Endothelial cell of umbilical vein (primary cell): Measurements from ENCODE around the gene ATP1A3. TPM values are rescaled to one million over a fixed set of nuclear protein-coding genes. Genes with fewer than 3 reads are reported as not detected.

ENCODE experiments used
- BruUV-seq: library from RNA; stranded (reverse); fragments of 400-500 nt; replicated peaks from 2 replicates; lab custom pipeline; 2021; lab: Mats Ljungman, UMichigan
- CTCF ChIA-PET: fragments of 300-600, 350-600 bp; sonication (Branson Sonifier 250); formaldehyde crosslinking; loops from one replicate; lab custom pipeline; 2021; ENCODE audit warnings: antibody characterized with exemption, inconsistent platforms; lab: Charles Lee
- POLR2A ChIA-PET: fragments of 300-600, 350-600 bp; sonication (Branson Sonifier 250); formaldehyde crosslinking; loops from one replicate; lab custom pipeline; 2021; ENCODE audit warnings: antibody characterized with exemption, inconsistent platforms; lab: Charles Lee
- DNase-seq: peaks from one replicate; pipeline ENCODE4 v3.0.0-alpha.2; 2011; ENCODE audit warnings: low read depth, low spot score
- FAIRE-seq: peaks from 2 replicates; lab custom pipeline; 2011; peaks lifted over from hg19 to GRCh38; lab: Jason Lieb, UNC
- H2AFZ ChIP-seq: 2 replicates; pipeline ENCODE4 v1.6.0; 2012; ENCODE audit warnings: low read depth, low read length, control low read depth, inconsistent platforms
- H3K27ac ChIP-seq: 2 replicates; pipeline ENCODE4 v1.5.1; 2011; ENCODE audit warnings: low read depth, mild to moderate bottlenecking, control low read depth, low read length, moderate library complexity; ENCODE audit not compliant: insufficient read depth
- H3K27me3 ChIP-seq, 2 experiments: 2 replicates each; pipeline versions ENCODE4 v1.6.0 to v1.6.1; 2011; ENCODE audit warnings: low read length in 2 of 2, mixed read lengths in 1 of 2; ENCODE audit not compliant: control insufficient read depth in 2 of 2, insufficient read depth in 2 of 2
- H3K36me3 ChIP-seq, 2 experiments: 2 replicates in 1 of 2; 3 replicates in 1 of 2; pipeline ENCODE4 v1.5.1; 2011; ENCODE audit warnings: low read length in 2 of 2, mild to moderate bottlenecking in 1 of 2, moderate library complexity in 1 of 2; ENCODE audit not compliant: control insufficient read depth in 2 of 2, insufficient read depth in 2 of 2; ENCODE audit errors: extremely low read depth in 1 of 2
- H3K4me1 ChIP-seq: 3 replicates; pipeline ENCODE4 v1.5.1; 2011; ENCODE audit warnings: mild to moderate bottlenecking, low read length; ENCODE audit not compliant: control insufficient read depth, insufficient read depth; ENCODE audit errors: extremely low read depth
- H3K4me2 ChIP-seq: 2 replicates; pipeline ENCODE4 v1.6.1; 2011; ENCODE audit warnings: low read length, control low read depth, mixed read lengths; ENCODE audit not compliant: insufficient read depth
- H3K4me3 ChIP-seq, 3 experiments: fragments of 200-600 bp in 1 of 3; sonication (generic), shearing (Covaris generic) in 1 of 3; replicated peaks in 1 of 3; 2 replicates each; pipeline ENCODE4 v1.5.1; 2011 to 2016; ENCODE audit warnings: control low read depth in 3 of 3, low read length in 3 of 3, mild to moderate bottlenecking in 2 of 3, inconsistent platforms in 1 of 3, low read depth in 1 of 3, moderate library complexity in 1 of 3; ENCODE audit not compliant: insufficient read depth in 1 of 3
- H3K79me2 ChIP-seq: 2 replicates; pipeline ENCODE4 v1.6.0; 2012; ENCODE audit warnings: low read length, inconsistent platforms; ENCODE audit not compliant: control insufficient read depth, insufficient read depth
- H3K9ac ChIP-seq: replicated peaks from 2 replicates; pipeline ENCODE3; 2011; ENCODE audit warnings: low read length, control low read depth; ENCODE audit not compliant: insufficient read depth; ENCODE audit errors: extremely low read depth
- H3K9me1 ChIP-seq: replicated peaks from 3 replicates; pipeline ENCODE4 v1.6.0; 2011; ENCODE audit warnings: mild to moderate bottlenecking, low read length; ENCODE audit not compliant: control insufficient read depth, insufficient read depth; ENCODE audit errors: extremely low read depth
- H3K9me3 ChIP-seq: replicated peaks from 2 replicates; pipeline ENCODE4 v1.5.1; 2012; ENCODE audit warnings: low read length, inconsistent platforms; ENCODE audit not compliant: control insufficient read depth, insufficient read depth
- H4K20me1 ChIP-seq: replicated peaks from 2 replicates; pipeline ENCODE3; 2011; ENCODE audit warnings: mild to moderate bottlenecking, low read length; ENCODE audit not compliant: control insufficient read depth, insufficient read depth; ENCODE audit errors: extremely low read depth
- EZH2 ChIP-seq: IDR thresholded peaks from 2 replicates; pipeline ENCODE4 v1.6.1; 2012; ENCODE audit warnings: borderline replicate concordance, low read depth, mild to moderate bottlenecking, moderate library complexity, low read length, inconsistent platforms; ENCODE audit not compliant: severe bottlenecking
- FOS ChIP-seq: IDR thresholded peaks from 2 replicates; pipeline ENCODE4 v1.6.1; 2011; ENCODE audit warnings: mild to moderate bottlenecking, low read length, moderate library complexity, borderline replicate concordance; ENCODE audit not compliant: insufficient read depth
- GATA2 ChIP-seq: IDR thresholded peaks from 2 replicates; pipeline ENCODE4 v1.7.0; 2011; ENCODE audit warnings: low read depth, mild to moderate bottlenecking, moderate library complexity, mixed read lengths, low read length; ENCODE audit not compliant: insufficient read length, insufficient read depth
- JUN ChIP-seq: IDR thresholded peaks from 2 replicates; pipeline ENCODE4 v1.6.1; 2011; ENCODE audit warnings: borderline replicate concordance, low read depth; ENCODE audit not compliant: insufficient read length, insufficient read depth
- MYC ChIP-seq: IDR thresholded peaks from one replicate; pipeline ENCODE4 v1.6.1; 2011; ENCODE audit warnings: mild to moderate bottlenecking, low read depth, low read length
- POLR2A ChIP-seq: IDR thresholded peaks from 2 replicates; pipeline ENCODE4 v1.6.1; 2012; ENCODE audit warnings: low read depth, mild to moderate bottlenecking, control low read depth, low read length
- POLR2AphosphoS5 ChIP-seq: IDR thresholded peaks from 2 replicates; pipeline ENCODE4 v1.6.1; 2012; ENCODE audit warnings: low read depth, mild to moderate bottlenecking, control low read depth, low read length, moderate library complexity; ENCODE audit not compliant: insufficient read depth
- dilution Hi-C: fragments of 300-500 bp; cut with MboI; formaldehyde crosslinking; loops from one replicate; pipeline ENCODE4 v1.15.0; 2019; ENCODE audit warnings: low sequenced_read_pairs; ENCODE audit not compliant: extremely low pct_ligation_motif_present
- intact Hi-C: fragments of 100-400 bp; cut with micrococcal nuclease; formaldehyde crosslinking; loops from one replicate; pipeline ENCODE4 v1.10.0; 2022
- polyA plus RNA-seq, 4 experiments: library from polyadenylated mRNA; depleted of rRNA in 3 of 4; stranded (reverse) in 3 of 4; unstranded in 1 of 4; fragments of >200 nt; gene quantifications; 2 replicates each; pipeline versions ENCODE4 v1.2.1 to v1.2.3, GENCODE V29; 2011 to 2012; ENCODE audit warnings: missing spikeins in 1 of 4
- total RNA-seq: library from RNA; stranded (reverse); gene quantifications from 2 replicates; pipeline ENCODE4 v1.2.3, GENCODE V29; 2021
- TF ChIP-seq, protein P1 (sequence below): IDR thresholded peaks from 2 replicates; pipeline ENCODE4 v1.6.1; 2011; ENCODE audit not compliant: insufficient read depth, insufficient read length
- TF ChIP-seq, protein P2 (sequence below), 2 donors: IDR thresholded peaks; 1 replicate in 1 of 2; 2 replicates in 1 of 2; pipeline ENCODE4 v1.5.1; 2011; ENCODE audit warnings: low read length in 2 of 2, mild to moderate bottlenecking in 2 of 2, moderate library complexity in 2 of 2, control low read depth in 1 of 2, inconsistent platforms in 1 of 2, low read depth in 1 of 2; ENCODE audit not compliant: insufficient read depth in 1 of 2; ENCODE audit errors: extremely low read depth in 1 of 2

The ATP1A3 gene
- total and polyA plus RNA-seq, 2 donors (not counting 3 experiments of a cell fraction or from before 2014, with no cell fraction given), result 0.40 TPM; not detected in 1

DNA sequence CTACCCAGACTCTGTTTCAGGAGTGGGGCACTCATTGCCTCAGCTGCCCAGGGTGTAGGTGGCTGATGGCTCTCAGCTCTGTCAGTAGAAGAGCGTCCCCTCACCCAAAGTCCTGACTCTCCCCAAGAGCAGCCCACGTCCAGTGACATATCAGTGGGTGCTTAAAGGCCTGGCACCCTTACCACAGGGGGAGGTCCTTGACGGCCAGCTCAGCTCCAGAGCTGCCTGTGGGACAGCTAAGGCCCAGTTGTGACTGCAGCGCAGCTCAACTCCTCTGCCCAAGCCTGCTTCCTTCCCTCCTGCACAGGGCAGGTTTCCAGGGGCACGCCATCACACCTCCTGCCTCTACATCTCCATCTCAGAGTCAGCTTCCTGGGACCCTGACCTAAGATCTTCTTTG is 43.6 kb upstream of the ATP1A3 start:
- no peak overlapping the region for H3K4me3 ChIP-seq
- H3K9me3 ChIP-seq, result no peaks in the 10 kb centered on the region
- POLR2A ChIA-PET, result no interaction called here
- dilution Hi-C loops, result no loop called here
- no peaks in the 10 kb centered on the region for H3K36me3 ChIP-seq
- CTCF ChIA-PET, result interaction anchor here (1.2 to 5.3 kb wide), 3 partner anchors 8 to 16 kb away, joined by 3 to 25 read pairs (median 3); no protein-coding TSS in a partner anchor
- H4K20me1 ChIP-seq, result no peaks in the 10 kb centered on the region
- FAIRE-seq (no peak), DNase-seq (no peak)
- H2AFZ ChIP-seq, result no peak overlapping the region
- H3K27me3 ChIP-seq, result no peaks in the 10 kb centered on the region
- TF ChIP-seq, protein P1, sequence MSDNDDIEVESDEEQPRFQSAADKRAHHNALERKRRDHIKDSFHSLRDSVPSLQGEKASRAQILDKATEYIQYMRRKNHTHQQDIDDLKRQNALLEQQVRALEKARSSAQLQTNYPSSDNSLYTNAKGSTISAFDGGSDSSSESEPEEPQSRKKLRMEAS, result no peak
- no peak for TF ChIP-seq EZH2
- TF ChIP-seq POLR2AphosphoS5, result no peak
- no peak for TF ChIP-seq MYC
- no peak for TF ChIP-seq JUN
- TF ChIP-seq FOS, result no peak
- no peak for TF ChIP-seq POLR2A
- TF ChIP-seq GATA2, result no peak
- TF ChIP-seq, protein P2, sequence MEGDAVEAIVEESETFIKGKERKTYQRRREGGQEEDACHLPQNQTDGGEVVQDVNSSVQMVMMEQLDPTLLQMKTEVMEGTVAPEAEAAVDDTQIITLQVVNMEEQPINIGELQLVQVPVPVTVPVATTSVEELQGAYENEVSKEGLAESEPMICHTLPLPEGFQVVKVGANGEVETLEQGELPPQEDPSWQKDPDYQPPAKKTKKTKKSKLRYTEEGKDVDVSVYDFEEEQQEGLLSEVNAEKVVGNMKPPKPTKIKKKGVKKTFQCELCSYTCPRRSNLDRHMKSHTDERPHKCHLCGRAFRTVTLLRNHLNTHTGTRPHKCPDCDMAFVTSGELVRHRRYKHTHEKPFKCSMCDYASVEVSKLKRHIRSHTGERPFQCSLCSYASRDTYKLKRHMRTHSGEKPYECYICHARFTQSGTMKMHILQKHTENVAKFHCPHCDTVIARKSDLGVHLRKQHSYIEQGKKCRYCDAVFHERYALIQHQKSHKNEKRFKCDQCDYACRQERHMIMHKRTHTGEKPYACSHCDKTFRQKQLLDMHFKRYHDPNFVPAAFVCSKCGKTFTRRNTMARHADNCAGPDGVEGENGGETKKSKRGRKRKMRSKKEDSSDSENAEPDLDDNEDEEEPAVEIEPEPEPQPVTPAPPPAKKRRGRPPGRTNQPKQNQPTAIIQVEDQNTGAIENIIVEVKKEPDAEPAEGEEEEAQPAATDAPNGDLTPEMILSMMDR (IDR thresholded peaks at IDR 0.05; ENCODE audit: extremely low read depth in 1 of 2, insufficient read depth in 1 of 2, low read depth in 1 of 2, low read length in 2 of 2), result no peak
- intact Hi-C loops, result no loop called here
- H3K27ac ChIP-seq, result no peak overlapping the region
- no peaks in the 10 kb centered on the region for H3K79me2 ChIP-seq
- H3K9ac ChIP-seq, result no peak overlapping the region
- no peak overlapping the region for H3K4me2 ChIP-seq
- BruUV-seq, result no TSS peak
- H3K9me1 ChIP-seq, result no peaks in the 10 kb centered on the region
- no peaks in the 10 kb centered on the region for H3K4me1 ChIP-seq
